ENCODE data around the gene BFSP1.
A peak's percentile ranks its signal among the peaks of the same experiment; 100 is the strongest.

BFSP1 gene

DNA sequence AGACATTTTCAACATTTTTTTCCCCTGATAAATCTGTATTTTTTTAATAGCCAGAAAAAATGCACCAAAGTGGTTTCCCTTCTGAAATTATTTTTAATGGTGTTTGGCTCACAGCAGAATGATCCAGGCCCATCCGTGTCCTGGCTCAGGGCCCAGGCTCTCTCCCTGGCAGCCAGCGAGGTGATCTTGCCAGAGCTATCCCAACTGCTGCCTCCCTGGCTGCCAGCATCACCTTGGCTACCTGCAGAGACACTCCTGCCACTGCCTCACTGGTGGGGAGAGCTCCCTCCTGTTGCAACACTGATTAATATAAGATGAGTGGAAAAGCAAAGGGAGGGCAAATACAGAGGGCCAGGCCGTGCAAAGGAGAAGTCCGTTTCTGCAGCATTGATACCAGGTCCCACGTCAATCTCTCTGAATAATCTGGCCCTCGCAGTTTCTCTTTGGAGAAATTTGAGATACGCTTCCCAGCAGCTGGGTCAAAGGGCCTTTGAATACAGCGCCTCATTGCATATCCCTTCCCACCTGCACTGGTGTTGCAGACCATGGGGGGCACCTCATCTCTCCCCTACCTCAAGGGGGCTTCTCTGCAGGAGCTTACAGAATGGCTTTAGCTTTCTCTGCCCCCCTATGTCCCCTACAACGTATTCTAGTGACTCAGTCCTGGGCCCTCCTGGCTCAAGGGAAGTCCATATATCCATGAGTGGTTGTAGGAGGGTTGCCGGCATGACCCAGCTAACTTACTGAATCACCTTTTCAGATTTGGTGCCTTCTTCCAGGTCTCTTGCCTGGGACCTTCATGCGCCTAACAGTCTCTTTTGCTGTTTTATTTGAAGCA lies 25.9 kb upstream of the BFSP1 start:
- no peak for DNase-seq

DNA sequence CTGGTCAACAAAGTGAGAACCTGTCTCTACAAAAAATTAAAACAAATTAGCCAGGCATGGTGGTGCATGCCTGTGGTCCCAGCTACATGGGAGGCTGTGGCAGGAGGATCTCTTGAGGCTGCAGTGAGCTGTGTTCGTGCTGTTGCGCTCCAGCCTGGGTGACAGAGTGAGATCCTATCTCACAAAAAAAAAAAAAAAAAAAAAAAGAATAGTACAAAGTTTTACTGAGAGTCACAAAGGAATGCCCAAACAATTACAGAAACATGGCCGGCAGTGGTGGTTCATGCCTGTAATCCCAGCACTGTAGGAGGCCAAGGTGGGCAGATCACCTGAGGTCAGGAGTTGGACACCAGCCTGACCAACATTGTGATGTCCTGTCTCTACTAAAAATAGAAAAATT lies 23.9 kb upstream of the BFSP1 start:
- no peak for DNase-seq

DNA sequence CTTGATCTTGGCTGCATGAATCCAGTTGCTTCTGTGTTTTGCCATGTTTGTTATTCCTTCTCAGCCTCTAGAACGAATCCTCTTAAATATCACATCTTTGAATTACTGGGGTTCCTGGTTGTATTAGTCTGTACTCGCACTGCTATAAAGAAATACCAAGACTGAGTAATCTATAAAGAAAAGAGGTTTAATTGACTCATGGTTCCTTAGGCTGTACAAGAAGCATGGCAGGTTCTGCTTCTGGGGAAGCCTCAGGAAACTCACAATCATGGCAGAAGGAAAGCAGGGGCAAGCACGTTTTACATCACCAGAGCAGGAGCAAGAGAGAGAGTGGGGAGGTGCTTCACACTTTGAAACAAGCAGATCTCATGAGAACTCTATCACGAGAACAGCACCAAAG lies 18.0 kb upstream of the BFSP1 start:
- no peak for DNase-seq

DNA sequence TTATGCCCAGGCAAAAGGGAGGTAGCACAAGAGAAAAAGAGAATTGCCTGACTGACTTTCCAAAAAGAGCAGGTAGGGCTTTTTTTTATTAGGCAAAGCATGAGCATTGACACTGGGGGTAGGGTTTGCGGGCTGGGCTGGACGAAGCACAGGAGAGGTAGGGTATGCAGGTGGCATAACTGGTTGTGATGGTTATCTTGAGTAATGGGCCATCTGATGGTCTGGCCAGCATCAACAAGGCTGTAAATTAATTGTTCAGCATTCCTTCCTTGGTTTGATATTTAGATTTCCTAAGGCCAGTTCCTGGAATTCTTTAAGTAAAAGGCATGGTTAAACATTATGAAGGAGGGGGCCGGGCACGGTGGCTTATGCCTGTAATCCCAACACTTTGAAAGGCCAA lies 13.9 kb upstream of the BFSP1 start:
- DNase-seq = no peak

DNA sequence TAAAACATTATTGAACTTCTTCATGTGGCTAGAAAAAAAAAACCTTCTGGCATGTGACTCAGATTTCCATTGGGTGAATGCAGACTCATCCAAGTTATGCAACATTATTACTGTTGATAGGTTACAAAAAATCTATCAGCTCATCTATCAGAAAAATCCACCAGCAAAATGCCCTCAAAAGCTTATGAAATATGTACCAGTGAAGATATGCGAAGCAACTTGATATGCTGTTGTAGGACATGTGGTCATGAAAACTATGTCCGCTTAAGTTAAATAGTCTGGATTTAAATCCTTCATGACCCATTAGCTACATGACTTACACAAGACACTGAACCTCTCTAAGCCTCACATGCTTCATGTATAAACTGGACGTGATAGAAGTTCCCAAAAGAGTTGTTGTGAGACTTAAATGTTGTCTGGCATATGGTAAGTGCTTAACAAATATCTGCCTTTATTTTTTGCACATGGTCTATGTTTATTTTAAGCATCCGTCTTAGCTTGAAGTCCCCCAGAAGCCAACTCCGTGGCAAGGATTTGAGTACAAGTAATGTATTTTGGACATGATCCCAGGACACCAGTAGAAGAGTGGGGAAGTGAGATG lies 12.5 kb upstream of the BFSP1 start:
- DNase-seq = no peak

DNA sequence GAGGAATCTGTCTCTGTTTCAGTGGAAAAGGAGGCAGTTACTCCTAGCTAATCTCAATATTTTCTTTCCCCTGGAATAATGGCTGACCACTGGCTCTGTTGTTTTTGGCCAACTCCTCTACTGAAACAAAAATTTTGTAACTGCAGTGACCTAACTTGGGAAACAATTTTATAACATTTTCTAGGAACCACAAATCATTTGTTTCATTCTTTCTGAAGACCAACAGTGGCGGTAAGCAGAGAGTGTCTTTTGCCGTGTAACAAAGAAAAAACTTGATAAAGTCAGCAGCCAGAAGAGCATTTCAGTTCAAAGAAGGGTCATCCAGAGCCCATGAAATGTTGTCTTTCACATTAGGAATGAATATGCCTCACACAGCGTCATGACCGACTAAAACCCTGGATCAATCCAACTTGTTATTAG lies 11.8 kb upstream of the BFSP1 start:
- no peak for DNase-seq

DNA sequence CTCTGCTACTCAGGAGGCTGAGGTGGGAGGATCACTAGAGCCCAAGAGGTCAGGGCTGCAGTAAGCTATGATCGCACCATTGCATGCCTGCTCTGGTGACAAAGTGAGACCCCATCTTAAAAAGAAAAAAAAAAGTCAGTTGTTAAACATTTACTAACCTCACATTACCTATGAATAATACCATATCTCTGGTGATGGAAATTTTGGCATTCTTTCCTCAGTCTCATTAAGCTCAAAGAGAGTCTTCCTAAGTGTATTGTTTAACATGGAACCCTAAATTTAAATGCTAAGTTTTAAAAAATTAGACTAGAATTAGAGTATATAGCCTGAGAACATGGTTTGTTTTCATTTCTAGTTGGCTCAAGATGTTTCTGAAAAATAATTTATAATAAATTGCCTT lies 11.3 kb upstream of the BFSP1 start:
- no peak for DNase-seq

DNA sequence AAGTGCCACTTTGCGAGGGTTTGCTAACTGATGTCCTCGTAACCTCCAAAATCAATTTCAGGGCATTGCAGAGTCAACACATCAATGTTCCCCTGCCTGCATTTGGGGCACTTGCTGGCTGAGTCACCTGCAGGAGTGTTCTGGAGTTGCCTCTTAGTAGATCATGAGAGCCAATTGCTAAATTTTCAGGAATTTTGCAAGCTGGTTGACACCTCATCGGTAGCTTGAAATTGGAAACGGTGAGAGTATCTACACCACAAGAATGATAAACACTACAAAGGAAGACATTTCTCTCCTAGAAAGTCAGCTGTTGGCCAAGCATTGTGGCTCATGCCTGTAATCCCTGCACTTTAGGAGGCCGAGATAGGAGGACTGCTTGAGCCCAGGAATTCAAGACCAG lies 10.8 kb upstream of the BFSP1 start:
- no peak for DNase-seq

DNA sequence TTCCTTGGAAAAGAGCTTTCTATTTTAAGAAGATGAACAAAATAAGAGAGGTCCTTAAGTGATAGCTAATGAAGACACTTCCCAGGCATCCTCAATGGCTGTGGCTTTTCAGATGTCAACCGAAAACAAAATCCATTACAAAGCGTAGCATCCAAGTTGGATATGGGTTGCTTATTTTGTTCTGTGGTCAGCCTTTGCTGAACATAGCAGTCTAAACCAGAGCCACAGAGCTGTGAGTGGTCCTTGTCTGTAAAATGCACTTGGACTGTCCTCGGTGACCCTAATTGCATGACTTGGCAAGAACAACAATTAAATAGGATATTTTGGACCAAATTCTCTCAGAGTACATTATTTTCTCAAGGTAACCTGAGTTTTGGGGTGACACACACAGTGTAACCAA lies 10.4 kb upstream of the BFSP1 start:
- no peak for DNase-seq

DNA sequence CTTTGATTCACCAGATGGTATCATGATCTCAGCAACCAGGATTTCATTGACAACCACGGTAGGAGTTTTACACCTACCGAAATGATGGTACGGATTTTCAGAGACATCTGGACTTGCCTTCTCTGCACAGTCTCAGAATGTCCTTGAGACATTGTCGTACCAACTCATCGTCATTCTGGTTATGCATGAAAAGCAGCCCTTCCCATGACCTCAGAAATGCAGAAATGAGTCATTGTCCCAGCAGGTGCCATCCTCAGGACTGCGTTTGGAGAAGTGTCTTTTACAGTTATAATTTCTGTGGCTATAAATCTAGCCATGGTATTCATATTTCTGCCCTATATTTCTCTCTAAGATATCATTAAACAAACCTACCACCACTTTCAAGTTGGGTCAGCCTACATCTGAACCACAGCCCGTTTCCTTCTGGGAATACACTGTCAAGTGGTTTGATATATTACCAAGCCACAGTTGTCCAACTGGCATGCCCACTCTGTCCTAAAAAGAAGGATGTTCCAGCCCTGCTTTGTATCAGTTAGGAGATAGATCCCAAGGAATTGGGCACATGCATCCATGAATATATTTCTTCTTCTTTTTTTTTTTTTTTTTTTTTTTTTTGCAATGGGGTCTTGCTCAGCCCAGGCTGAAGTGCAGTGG lies 7.5 kb upstream of the BFSP1 start:
- DNase-seq = no peak

DNA sequence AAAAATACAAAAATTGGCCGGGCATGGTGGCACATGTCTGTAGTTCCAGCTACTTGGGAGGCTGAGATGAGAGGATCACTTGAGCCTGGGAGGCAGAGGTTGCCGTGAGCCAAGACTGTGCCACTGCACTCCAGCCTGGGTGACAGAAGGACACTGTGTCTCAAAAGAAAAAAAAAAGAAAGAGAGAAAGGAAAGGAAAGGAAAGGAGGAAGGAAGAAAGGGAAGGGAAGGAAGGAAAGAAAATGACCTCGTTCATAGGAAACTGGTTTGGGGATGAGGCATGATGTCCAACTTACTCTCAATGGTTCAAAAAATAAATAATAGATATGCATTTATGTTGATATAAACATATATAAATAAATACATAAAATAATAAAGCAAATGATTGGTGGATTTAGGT lies 6.8 kb upstream of the BFSP1 start:
- DNase-seq = no peak

DNA sequence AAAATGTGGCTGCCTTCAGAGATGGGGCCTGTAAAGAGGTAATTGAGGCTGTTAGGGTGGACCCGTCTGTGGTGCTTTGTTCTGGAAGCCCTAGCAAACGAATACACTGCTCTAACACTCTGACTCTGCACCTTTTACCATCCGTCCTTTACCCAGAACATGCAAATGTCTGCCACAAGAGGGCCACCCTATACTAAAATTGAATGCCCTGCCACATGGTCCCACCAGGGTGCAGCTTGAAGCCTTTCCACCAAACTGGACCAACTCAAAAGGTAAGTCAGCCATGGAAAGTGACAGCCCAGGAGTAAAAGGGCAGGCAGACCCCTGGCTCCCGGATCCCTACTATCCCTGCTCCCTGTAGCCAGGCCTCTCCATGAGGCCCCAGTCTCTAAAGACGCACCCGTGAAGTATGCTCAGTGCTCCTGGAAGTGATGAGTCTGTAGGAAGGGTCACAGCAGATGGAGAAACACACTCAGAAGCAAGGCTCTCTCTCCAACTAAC lies 5.8 kb upstream of the BFSP1 start:
- peak; percentile 52 to 53 for DNase-seq

DNA sequence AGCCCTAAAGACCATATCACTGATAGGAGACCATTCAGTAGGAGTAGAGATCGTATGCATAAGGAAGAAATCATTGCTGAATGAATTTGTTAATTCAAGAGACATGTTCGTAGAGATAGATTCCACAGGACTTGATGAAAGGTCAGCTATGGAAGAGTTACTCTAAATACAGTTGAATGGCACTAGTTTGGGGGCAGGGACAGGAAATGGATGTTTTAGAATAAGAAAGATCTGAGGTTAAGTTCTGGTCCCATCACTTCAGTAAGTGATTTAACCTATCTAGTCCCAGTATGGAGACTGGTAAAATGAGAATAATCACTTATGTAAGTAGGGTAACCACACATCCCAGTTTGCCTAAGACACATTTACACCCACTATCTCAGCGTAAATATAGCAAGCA lies 2.9 kb upstream of the BFSP1 start:
- no peak for DNase-seq

DNA sequence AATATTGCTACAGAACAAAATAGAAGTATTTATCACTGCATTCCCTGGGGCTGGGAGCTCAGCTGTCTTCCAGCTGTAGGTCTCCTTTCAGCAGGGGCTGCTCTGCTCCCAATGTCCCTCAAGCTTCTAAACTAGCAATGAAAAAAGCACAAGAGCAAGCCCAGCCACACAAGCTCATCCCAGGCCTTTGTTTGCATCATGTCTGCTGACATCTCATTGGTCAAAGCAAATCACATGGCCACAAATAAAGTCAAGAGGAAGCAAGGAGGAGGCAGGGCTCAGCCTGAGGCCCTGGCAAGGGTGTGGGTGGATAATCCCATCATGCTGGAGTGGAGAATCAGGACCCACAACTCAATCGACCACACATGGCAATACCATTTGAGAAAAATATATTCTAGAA lies 2.2 kb upstream of the BFSP1 start:
- DNase-seq = no peak

DNA sequence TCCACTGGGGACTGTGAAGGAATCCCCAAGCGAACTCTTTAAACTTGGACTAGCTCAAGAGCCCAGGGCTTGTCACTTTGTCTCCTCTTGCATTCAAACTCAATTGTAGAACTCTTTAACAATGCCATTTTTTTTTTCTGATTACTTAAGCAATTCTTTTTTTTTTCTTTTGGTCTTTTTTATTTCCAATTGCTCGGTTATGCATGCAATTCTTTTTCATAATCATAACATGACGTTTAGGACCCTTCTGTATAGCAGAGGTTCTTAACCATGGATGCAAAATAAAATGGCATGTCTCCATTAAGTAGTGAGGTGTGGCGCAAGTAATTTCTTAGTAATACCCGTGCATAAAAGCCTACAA lies 466 bp upstream of the BFSP1 start:
- no peak for DNase-seq

DNA sequence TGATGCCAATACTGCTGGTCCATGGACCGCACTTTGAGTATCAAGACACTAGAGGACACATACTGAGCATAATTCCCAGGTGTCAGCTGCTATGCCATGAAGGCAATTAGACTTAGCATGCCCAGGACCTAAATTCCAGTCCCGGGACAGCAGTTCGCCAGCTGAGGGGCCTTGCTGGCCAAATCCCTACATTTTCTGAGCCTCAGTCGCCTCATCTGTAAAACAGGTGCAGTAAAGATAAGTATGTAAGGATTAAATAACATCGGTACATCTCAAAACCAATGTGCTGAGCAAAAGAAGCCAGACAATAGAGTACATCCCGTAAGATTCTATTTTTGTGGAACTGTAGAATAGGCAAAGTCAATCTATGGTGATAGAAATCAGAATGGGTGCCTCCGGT lies 1.0 kb downstream of the BFSP1 start:
- no peak for DNase-seq

DNA sequence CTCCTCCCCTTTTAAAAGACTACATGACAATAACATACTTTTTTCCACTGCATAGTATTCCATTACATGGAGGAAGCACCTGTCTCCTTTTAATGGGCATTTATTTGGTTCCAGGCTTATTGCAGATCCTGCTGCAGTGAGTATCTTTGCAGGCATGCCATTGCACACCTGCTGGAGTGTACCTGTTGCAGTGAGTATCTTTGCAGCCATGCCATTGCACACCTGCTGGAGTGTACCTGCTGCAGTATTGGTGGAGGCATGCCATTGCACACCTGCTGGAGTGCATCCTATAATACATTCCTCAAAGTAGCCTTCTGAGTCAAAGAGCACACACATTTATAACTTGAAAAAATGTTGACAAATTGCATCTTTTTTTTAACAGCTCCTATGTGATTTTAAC lies 1.6 kb downstream of the BFSP1 start:
- DNase-seq = no peak

DNA sequence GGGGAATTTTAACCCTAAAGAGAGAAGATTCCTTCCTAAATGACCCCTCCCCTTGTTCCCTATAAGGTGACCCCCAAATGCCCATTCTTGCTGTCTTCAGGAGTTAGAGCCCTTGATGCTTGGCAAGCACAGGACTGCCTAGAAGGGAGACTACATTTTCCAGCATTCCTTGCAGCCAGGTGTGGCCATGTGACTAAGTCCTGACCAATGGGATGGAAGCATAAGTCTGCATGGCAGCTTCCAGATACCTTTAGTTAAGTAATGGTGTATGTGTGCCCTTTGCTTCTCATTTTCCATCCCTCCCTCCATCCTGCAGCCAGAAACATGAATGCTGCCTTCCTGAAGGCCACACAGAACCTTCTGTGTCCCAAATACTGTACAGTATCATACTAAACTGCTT lies 5.5 kb downstream of the BFSP1 start:
- DNase-seq = no peak

DNA sequence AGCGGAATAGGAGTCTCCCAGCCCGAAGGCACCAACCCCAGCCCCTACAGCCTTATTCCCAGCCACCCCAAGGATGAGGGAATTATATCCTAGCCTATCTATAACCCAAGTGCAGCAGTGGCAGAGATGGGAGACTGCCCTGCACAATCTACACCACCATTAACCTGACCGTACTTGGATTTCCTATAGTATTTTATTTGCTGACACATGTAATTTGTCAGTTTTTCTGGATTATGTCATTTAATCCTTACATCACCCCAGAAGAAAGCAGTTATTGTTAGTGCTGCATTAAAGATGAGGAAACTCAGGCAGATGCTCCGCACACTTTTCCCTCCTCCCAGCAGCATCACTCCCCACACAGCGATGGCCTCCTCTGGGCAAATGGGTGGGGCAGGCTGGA lies 6.0 kb downstream of the BFSP1 start:
- no peak for DNase-seq

DNA sequence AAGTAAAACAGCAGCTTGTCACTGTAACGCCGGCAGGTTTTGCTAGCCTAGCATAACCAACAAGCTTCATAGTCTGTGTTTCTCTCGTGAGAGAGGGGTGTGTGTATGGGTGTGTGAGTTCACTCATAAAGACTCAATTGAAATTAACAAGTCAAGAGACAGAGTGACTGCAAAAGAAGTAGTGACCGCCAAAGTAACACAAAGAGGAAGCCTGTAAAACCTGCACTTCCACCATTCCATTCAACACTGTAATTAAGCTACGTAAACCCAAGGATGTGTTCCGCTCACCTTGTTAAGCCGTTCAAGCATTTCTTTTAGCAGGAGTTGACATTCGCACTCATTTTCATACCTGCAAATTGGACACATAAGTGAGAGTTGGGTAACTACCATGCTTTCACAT lies 6.6 kb downstream of the BFSP1 start:
- no peak for DNase-seq

DNA sequence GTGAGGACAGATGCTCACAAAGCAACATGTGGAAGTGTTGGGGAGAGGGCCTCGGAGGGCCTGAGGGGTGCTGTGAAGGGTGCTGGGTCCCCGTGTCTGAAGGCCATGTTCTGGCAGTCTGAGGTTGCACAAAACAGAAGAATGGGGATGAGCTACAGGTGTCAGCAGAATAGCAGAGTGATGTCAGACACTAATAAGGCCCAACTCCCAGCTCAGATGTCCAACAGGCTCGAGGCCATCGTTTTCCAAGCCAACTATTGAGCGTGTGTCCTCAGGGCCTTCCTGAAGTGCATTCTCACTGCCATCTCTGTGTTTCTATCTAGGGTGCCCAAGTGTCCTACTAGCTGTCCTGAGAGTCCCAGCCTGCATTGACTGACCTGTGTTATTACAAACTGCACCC lies 7.9 kb downstream of the BFSP1 start:
- DNase-seq = no peak

DNA sequence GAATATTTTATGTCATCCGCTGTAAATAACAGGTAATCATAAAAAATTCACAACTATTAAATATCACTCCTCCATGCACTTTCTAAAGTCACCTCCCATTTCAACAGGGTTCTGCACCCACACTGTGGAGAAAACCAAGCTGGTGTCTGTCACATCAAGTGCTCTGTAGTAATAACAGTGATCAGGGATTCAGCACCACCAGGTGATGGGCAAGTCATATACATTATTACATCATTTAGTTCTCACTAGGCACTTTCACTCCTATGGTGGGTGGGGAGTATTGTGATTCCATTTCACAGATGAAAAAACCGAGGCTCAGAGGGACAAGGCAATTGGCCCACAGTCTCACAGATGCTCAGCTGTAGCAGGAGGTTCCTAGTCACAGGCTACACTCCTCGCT lies 8.7 kb downstream of the BFSP1 start:
- no peak for DNase-seq

DNA sequence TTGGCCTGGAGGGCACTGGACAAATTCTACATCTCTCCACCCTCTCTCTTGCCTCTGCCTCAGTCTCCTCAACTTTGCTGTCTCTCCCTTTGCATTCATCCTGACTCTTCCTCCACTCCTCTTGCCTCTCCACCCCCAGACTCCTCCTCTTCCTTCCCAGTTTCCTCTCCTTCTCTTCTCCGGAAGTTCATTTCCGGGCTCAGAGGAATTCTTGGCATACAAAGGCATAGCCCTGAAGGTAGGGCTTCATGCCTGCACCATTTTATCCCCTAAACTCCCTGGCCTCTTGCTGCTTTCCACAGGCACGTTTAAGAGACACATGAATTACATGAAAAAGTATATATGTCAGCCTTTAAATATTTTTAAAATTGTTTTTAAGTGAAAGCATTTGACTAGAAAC lies 10.6 kb downstream of the BFSP1 start:
- no peak for DNase-seq

DNA sequence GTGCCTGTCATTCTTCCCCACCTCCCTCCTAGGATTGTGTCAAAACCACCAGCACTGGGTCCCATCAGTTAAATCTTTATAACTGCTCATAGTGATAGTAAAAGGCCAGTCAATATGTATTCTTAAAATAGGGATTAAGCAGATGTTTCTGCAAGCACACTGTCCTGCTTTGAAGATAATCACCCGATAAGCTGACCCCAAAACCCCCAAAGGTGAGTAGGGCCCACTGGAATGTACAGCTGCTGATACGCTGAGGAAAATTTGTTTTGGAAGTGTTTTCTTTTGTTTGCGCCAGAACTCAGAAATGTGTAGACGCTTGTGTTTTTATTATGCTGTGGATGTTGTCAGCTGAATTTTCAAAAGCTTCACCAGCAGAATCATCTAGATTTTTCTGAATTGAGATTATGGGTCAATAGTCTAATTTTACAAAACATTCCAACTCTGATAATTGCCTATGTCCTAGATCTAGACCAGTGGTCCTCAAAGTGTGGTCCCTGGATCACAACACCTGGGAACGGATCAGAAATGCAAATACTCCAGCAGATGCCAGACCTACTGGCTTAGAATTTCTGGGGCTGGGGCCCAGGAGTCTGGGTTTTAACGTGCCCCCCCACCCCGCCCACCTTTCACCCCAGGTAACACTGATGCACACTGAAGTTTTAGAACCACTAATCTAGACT lies 11.4 kb downstream of the BFSP1 start:
- no peak for DNase-seq
